ENCODE data around the gene DES. TPM values are rescaled to one million over a fixed set of nuclear protein-coding genes. Genes with fewer than 3 reads are reported as not detected.

Gene DES
- total and polyA plus RNA-seq, 9 of the 15 experiments (the other 6 are each of a cell fraction or from before 2014, with no cell fraction given) = 2.5 to 58.9 (median 21.9) TPM

GRCh38 chr2:219380926-219381325 is 37.3 kb upstream of the DES start:
- CTCF ChIA-PET (ENCODE audit: low intra/inter-chr PET ratio) = no interaction called here
- no TSS peak for BruUV-seq (replicated peaks)
- DNase-seq (ENCODE audit: extremely low read depth in 1 of 4, low spot score in 3 of 4) = no peak
- Histone ChIP-seq H3K4me2 (ENCODE audit: insufficient read depth, low read length) (no peak overlapping the region), H3K9ac (ENCODE audit: insufficient read depth in 1 of 2, low read depth in 2 of 2, low read length in 2 of 2) (no peak overlapping the region; a peak in 1 of 4 replicates), H3K9me3 (replicated peaks; ENCODE audit: control insufficient read depth, insufficient read depth, low read depth, low read length) (no peaks in the 10 kb centered on the region), H3K4me3 (no peak overlapping the region), H3K36me3 (ENCODE audit: control insufficient read depth, insufficient read depth, low read length) (peaks cover 60% of the 10 kb centered on the region; the same call in 2 of the 3 replicates), H4K20me1 (replicated peaks; ENCODE audit: control insufficient read depth, insufficient read depth, low read length) (no peaks in the 10 kb centered on the region), H2AFZ (ENCODE audit: low read depth, low read length) (no peak overlapping the region), H3K4me1 (replicated peaks in 1 of 2; ENCODE audit: control insufficient read depth in 2 of 2, insufficient read depth in 2 of 2, low read length in 2 of 2) (peaks cover 0 to 13% of the 10 kb centered on the region in 2 experiments; a peak in 3 of 5 replicates), H3K27me3 (ENCODE audit: control insufficient read depth in 2 of 2, insufficient read depth in 2 of 2, low read length in 2 of 2) (no peaks in the 10 kb centered on the region), H3K9me1 (ENCODE audit: control insufficient read depth, insufficient read depth, low read length) (no peaks in the 10 kb centered on the region), H3K79me2 (ENCODE audit: control insufficient read depth, insufficient read depth, low read length) (no peaks in the 10 kb centered on the region), H3K27ac (ENCODE audit: extremely low read depth, low read depth, low read length) (no peak overlapping the region; the same call in 2 of the 3 replicates)
- FAIRE-seq = no peak
- in situ Hi-C loops (cut with MboI) = no loop called here
- TF ChIP-seq, protein P1, sequence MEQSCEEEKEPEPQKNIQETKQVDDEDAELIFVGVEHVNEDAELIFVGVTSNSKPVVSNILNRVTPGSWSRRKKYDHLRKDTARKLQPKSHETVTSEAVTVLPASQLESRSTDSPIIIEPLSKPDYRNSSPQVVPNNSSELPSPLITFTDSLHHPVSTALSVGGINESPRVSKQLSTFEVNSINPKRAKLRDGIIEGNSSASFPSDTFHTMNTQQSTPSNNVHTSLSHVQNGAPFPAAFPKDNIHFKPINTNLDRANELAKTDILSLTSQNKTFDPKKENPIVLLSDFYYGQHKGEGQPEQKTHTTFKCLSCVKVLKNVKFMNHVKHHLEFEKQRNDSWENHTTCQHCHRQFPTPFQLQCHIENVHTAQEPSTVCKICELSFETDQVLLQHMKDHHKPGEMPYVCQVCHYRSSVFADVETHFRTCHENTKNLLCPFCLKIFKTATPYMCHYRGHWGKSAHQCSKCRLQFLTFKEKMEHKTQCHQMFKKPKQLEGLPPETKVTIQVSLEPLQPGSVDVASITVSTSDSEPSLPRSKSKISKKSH (CRISPR knock-in tag; IDR thresholded peaks at IDR 0.05) = no peak
- TF ChIP-seq ESRRA (IDR thresholded peaks at IDR 0.05; ENCODE audit: borderline replicate concordance, low read depth) (0 out of 2 replicates have a peak, but pooled peaks have one; percentile 43), HDGF (IDR thresholded peaks at IDR 0.05) (no peak), KDM1A (IDR thresholded peaks at IDR 0.05) (0 out of 4 replicates have a peak, but pooled peaks of 1 of the 2 experiments have one; percentile 24), RBM25 (IDR thresholded peaks at IDR 0.05; ENCODE audit: low read depth, low read length, severe bottlenecking) (peak; percentile 57), ZNF395 (CRISPR knock-in tag; IDR thresholded peaks at IDR 0.05) (no peak), ZC3H8 (IDR thresholded peaks at IDR 0.05) (no peak), BCOR (IDR thresholded peaks at IDR 0.05) (peak; percentile 41; the same call in 1 of the 2 replicates)
- TF ChIP-seq, protein P2, sequence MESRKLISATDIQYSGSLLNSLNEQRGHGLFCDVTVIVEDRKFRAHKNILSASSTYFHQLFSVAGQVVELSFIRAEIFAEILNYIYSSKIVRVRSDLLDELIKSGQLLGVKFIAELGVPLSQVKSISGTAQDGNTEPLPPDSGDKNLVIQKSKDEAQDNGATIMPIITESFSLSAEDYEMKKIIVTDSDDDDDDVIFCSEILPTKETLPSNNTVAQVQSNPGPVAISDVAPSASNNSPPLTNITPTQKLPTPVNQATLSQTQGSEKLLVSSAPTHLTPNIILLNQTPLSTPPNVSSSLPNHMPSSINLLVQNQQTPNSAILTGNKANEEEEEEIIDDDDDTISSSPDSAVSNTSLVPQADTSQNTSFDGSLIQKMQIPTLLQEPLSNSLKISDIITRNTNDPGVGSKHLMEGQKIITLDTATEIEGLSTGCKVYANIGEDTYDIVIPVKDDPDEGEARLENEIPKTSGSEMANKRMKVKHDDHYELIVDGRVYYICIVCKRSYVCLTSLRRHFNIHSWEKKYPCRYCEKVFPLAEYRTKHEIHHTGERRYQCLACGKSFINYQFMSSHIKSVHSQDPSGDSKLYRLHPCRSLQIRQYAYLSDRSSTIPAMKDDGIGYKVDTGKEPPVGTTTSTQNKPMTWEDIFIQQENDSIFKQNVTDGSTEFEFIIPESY (CRISPR knock-in tag; IDR thresholded peaks at IDR 0.05) = no peak
- POLR2A ChIA-PET = no interaction called here
- no peak for ATAC-seq
- intact Hi-C loops (cut with micrococcal nuclease) = no loop called here

All from K562 (cell line).